MCF 10A (cell line): ENCODE results near the gene VSTM4. TPM values are rescaled to one million over a fixed set of nuclear protein-coding genes. Genes with fewer than 3 reads are reported as not detected.
A peak's percentile ranks its signal among the peaks of the same experiment; 100 is the strongest.

Experiments used
- BruUV-seq: library from RNA; stranded (reverse); fragments of 400-500 nt; replicated peaks from 2 replicates; lab custom pipeline; 2021; lab: Mats Ljungman, UMichigan
- CTCF ChIA-PET: fragments of 300-600 bp; sonication (Branson Sonifier 250); formaldehyde crosslinking; extraction: SDS; loops from one replicate; lab custom pipeline; 2021; ENCODE audit warnings: antibody characterized with exemption, inconsistent platforms; lab: Yijun Ruan, JAX
- POLR2A ChIA-PET: fragments of 300-600, 350-650 bp; sonication (Branson Sonifier 250); formaldehyde crosslinking; extraction: SDS; loops from one replicate; lab custom pipeline; 2020; ENCODE audit warnings: antibody characterized with exemption, inconsistent platforms; lab: Yijun Ruan, JAX
- DNase-seq: peaks from one replicate; pipeline ENCODE4 v3.0.0-alpha.2; 2018; ENCODE audit not compliant: unreplicated experiment
- H3K27ac Mint-ChIP-seq: one replicate; pipeline ENCODE4 v1.8.0; 2022; ENCODE audit warnings: mild to moderate bottlenecking, low read depth, mixed read lengths; ENCODE audit not compliant: unreplicated experiment
- H3K27me3 Mint-ChIP-seq: one replicate; pipeline ENCODE4 v1.8.0; 2022; ENCODE audit warnings: mixed read lengths; ENCODE audit not compliant: insufficient read depth, unreplicated experiment
- H3K36me3 Mint-ChIP-seq: one replicate; pipeline ENCODE4 v1.8.0; 2022; ENCODE audit warnings: mild to moderate bottlenecking, moderate library complexity, mixed read lengths; ENCODE audit not compliant: insufficient read depth, unreplicated experiment
- H3K4me1 Mint-ChIP-seq: one replicate; pipeline ENCODE4 v1.8.0; 2022; ENCODE audit warnings: mixed read lengths; ENCODE audit not compliant: insufficient read depth, unreplicated experiment
- H3K4me3 Mint-ChIP-seq: one replicate; pipeline ENCODE4 v1.8.0; 2022; ENCODE audit warnings: mild to moderate bottlenecking, moderate library complexity, mixed read lengths; ENCODE audit not compliant: unreplicated experiment
- H3K9me3 Mint-ChIP-seq: one replicate; pipeline ENCODE4 v1.8.0; 2022; ENCODE audit warnings: mixed read lengths; ENCODE audit not compliant: unreplicated experiment
- intact Hi-C: fragments of 100-400 bp; cut with micrococcal nuclease; formaldehyde crosslinking; loops from 2 replicates; pipeline ENCODE4 v1.14.1; 2022
- total RNA-seq: library from RNA; stranded (reverse); gene quantifications from 2 replicates; pipeline ENCODE4 v1.2.3, GENCODE V29; 2022
- TF ChIP-seq, protein P1 (sequence below): fragments of 200-600 bp; IDR thresholded peaks from one replicate; pipeline ENCODE4 v1.8.0; 2022; ENCODE audit warnings: antibody characterized with exemption, mild to moderate bottlenecking; ENCODE audit not compliant: unreplicated experiment

Gene VSTM4
- total RNA-seq, 1 experiment from 2014 or later: not detected

DNA sequence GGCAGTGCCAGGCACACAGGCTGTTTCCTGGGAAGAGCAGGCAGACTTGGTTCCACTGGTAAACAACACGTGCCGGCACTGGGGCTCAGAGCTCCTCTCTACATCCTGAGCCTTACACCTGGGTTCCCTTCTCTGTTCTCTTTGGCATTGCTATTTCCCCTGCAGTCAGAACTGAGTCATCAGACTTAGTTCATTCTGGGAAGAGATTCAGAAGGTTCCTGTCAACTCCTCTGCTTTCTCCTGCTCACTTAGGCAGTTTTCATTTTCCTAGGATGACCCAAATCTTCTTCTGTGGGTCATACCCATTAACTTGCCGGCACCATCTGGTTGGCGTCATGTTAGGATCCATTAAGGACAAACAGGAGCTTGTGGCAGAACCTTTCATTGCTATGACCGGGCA, 142.3 kb downstream of the VSTM4 start:
- BruUV-seq: no TSS peak
- H3K36me3 Mint-ChIP-seq: no peaks in the 10 kb centered on the region
- CTCF ChIA-PET: interaction anchor here (1.5 kb wide), 1 partner anchor 316 kb away, joined by 8 read pairs; no protein-coding TSS in a partner anchor
- H3K27ac Mint-ChIP-seq: no peak overlapping the region
- H3K27me3 Mint-ChIP-seq: peaks cover 24% of the 10 kb centered on the region
- POLR2A ChIA-PET: interaction anchor here (0.7 kb wide), 1 partner anchor 515 kb away, joined by 3 read pairs; no protein-coding TSS in a partner anchor
- no peaks in the 10 kb centered on the region for H3K4me1 Mint-ChIP-seq
- intact Hi-C loops: loop anchor here (10.0 kb wide), 1 partner anchor 432 kb away; no protein-coding TSS in a partner anchor
- no peaks in the 10 kb centered on the region for H3K9me3 Mint-ChIP-seq
- TF ChIP-seq, protein P1, sequence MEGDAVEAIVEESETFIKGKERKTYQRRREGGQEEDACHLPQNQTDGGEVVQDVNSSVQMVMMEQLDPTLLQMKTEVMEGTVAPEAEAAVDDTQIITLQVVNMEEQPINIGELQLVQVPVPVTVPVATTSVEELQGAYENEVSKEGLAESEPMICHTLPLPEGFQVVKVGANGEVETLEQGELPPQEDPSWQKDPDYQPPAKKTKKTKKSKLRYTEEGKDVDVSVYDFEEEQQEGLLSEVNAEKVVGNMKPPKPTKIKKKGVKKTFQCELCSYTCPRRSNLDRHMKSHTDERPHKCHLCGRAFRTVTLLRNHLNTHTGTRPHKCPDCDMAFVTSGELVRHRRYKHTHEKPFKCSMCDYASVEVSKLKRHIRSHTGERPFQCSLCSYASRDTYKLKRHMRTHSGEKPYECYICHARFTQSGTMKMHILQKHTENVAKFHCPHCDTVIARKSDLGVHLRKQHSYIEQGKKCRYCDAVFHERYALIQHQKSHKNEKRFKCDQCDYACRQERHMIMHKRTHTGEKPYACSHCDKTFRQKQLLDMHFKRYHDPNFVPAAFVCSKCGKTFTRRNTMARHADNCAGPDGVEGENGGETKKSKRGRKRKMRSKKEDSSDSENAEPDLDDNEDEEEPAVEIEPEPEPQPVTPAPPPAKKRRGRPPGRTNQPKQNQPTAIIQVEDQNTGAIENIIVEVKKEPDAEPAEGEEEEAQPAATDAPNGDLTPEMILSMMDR: no peak
- DNase-seq: peak; percentile 57
- no peak overlapping the region for H3K4me3 Mint-ChIP-seq

DNA sequence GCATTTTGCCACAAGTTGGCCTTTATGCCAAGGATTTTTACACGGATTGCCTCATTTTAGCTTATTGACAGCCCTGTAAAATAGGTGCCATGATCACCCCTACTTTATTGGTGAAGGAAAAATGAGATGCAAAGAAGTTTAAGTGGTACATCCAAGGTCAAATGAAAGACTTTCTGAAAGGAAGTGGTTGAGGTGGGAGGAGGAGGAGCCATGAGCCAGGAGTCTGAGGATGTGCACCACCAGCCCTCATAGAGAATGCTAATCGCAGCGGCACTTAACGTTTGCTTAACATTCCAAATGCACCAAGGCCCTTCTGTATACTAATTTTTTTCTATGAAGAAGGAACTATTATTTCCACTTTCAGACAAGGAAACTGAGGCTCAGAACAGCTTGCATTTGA, 144.7 kb downstream of the VSTM4 start:
- no peak for DNase-seq
- H3K4me3 Mint-ChIP-seq: no peak overlapping the region
- no peaks in the 10 kb centered on the region for H3K36me3 Mint-ChIP-seq
- intact Hi-C loops: loop anchor here (10.0 kb wide), 1 partner anchor 434 kb away; no protein-coding TSS in a partner anchor
- TF ChIP-seq, protein P1: no peak
- no peak overlapping the region for H3K27ac Mint-ChIP-seq
- CTCF ChIA-PET: interaction anchor here (1.5 kb wide), 1 partner anchor 191 kb away, joined by 5 read pairs; no protein-coding TSS in a partner anchor
- no peaks in the 10 kb centered on the region for H3K9me3 Mint-ChIP-seq
- POLR2A ChIA-PET: no interaction called here
- H3K4me1 Mint-ChIP-seq: no peaks in the 10 kb centered on the region
- BruUV-seq: no TSS peak
- peaks cover 39% of the 10 kb centered on the region for H3K27me3 Mint-ChIP-seq

DNA sequence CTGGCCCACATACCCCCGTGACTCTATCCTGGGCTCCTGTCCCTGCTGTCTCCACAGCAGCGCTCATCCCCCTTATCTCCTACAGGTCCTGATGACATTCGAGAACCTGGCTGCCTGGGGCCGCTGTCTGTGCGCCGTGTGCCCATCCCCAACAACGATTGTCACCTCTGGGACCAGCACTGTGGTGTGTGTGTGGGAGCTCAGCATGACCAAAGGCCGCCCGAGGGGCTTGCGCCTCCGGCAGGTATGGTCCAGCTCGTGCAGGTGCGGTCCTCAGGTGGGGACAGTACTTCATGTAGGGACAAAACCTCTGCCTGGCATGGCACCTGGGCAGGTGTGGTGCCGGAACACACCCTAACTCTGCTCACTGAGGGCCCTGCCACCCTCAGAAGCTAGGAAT, 145.3 kb downstream of the VSTM4 start:
- H3K4me1 Mint-ChIP-seq: no peaks in the 10 kb centered on the region
- H3K27ac Mint-ChIP-seq: no peak overlapping the region
- H3K36me3 Mint-ChIP-seq: no peaks in the 10 kb centered on the region
- no TSS peak for BruUV-seq
- H3K27me3 Mint-ChIP-seq: peaks cover 39% of the 10 kb centered on the region
- TF ChIP-seq, protein P1: no peak
- H3K4me3 Mint-ChIP-seq: no peak overlapping the region
- no peak for DNase-seq
- POLR2A ChIA-PET: no interaction called here
- intact Hi-C loops: loop anchor here (10.0 kb wide), 1 partner anchor 435 kb away; no protein-coding TSS in a partner anchor
- CTCF ChIA-PET: interaction anchor here (1.4 to 1.5 kb wide), 2 partner anchors 10 to 192 kb away, joined by 4 to 5 read pairs; no protein-coding TSS in a partner anchor
- no peaks in the 10 kb centered on the region for H3K9me3 Mint-ChIP-seq

DNA sequence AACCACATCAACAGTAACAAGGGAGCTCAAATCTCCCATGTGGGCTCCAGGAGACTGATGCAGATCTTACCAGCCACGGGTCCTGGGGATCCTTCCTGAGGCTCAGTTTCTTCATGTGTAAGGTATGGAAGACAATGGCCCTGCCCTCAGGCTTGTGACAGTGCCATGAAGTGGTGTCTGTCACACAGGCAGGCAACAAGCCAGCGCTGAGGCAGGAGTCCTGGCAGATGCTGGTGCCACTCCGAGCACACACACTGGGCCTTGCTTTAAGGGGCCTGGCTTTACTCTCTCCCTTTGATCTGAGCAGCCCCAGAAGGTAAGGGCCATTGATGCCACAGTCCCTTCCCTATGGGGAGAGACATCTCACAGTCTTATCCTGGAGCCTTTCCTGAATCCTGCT, 147.3 kb downstream of the VSTM4 start:
- Mint-ChIP-seq H3K9me3 (no peaks in the 10 kb centered on the region), H3K4me3 (no peak overlapping the region), H3K4me1 (no peaks in the 10 kb centered on the region), H3K27me3 (peaks cover 36% of the 10 kb centered on the region), H3K36me3 (no peaks in the 10 kb centered on the region), H3K27ac (no peak overlapping the region)
- CTCF ChIA-PET: no interaction called here
- no TSS peak for BruUV-seq
- TF ChIP-seq, protein P1: no peak
- POLR2A ChIA-PET: no interaction called here
- intact Hi-C loops: no loop called here
- no peak for DNase-seq
